PC-9 (cell line): ENCODE results near the gene SHROOM2. TPM values are rescaled to one million over a fixed set of nuclear protein-coding genes. Genes with fewer than 3 reads are reported as not detected.

Source experiments
- BruUV-seq: library from RNA; stranded (reverse); fragments of 400-500 nt; replicated peaks from 2 replicates; lab custom pipeline; 2021; lab: Mats Ljungman, UMichigan
- CTCF ChIA-PET: fragments of 300-600 bp; sonication (Branson Sonifier 250); formaldehyde crosslinking; loops from one replicate; lab custom pipeline; 2022; ENCODE audit warnings: antibody characterized with exemption; lab: Charles Lee
- POLR2A ChIA-PET: fragments of 300-600 bp; sonication (Branson Sonifier 250); formaldehyde crosslinking; loops from one replicate; lab custom pipeline; 2022; ENCODE audit warnings: antibody characterized with exemption; ENCODE audit not compliant: unreplicated experiment; lab: Charles Lee
- DNase-seq, 2 experiments: peaks; one replicate each; pipeline versions ENCODE4 v3.0.0 to v3.0.0-alpha.2; 2015 to 2022; ENCODE audit warnings: mixed read lengths in 1 of 2
- H2AFZ ChIP-seq: fragments of 200-600 bp; sonication (generic); 2 replicates; pipeline ENCODE4 v1.8.1; 2017; ENCODE audit warnings: antibody characterized with exemption
- H3F3A ChIP-seq: fragments of 200-600 bp; sonication (generic); 2 replicates; pipeline ENCODE4 v1.8.1; 2017; ENCODE audit warnings: antibody characterized with exemption, mild to moderate bottlenecking, low read depth; ENCODE audit not compliant: insufficient read depth
- H3K27ac ChIP-seq: fragments of 200-600 bp; sonication (generic); 2 replicates; pipeline ENCODE4 v1.6.1; 2016; ENCODE audit warnings: mixed run types
- H3K27me3 ChIP-seq: fragments of 200-600 bp; sonication (generic); 2 replicates; pipeline ENCODE4 v1.6.1; 2016; ENCODE audit warnings: low read depth, mixed run types; ENCODE audit not compliant: insufficient read depth
- H3K36me3 ChIP-seq: fragments of 200-600 bp; sonication (generic); 2 replicates; pipeline ENCODE4 v1.6.1; 2016; ENCODE audit warnings: low read depth, mixed run types
- H3K4me1 ChIP-seq: fragments of 200-600 bp; sonication (generic); replicated peaks from 2 replicates; pipeline ENCODE4 v1.6.1; 2016; ENCODE audit warnings: mixed run types; ENCODE audit not compliant: insufficient read depth
- H3K4me2 ChIP-seq: fragments of 200-600 bp; sonication (generic); 2 replicates; pipeline ENCODE4 v1.6.1; 2017; ENCODE audit warnings: mixed run types
- H3K4me3 ChIP-seq: fragments of 200-600 bp; sonication (generic); 2 replicates; pipeline ENCODE4 v1.6.1; 2016; ENCODE audit warnings: mixed run types
- H3K79me2 ChIP-seq: fragments of 200-600 bp; sonication (generic); 2 replicates; pipeline ENCODE4 v1.6.1; 2017; ENCODE audit warnings: low read depth, mixed run types
- H3K9me2 ChIP-seq: fragments of 200-600 bp; sonication (generic); 2 replicates; pipeline ENCODE4 v1.8.1; 2017; ENCODE audit warnings: mild to moderate bottlenecking; ENCODE audit not compliant: insufficient read depth
- H3K9me3 ChIP-seq: fragments of 200-600 bp; sonication (generic); 2 replicates; pipeline ENCODE4 v1.8.1; 2016; ENCODE audit warnings: low read depth; ENCODE audit not compliant: insufficient read depth
- H4K20me1 ChIP-seq: fragments of 200-600 bp; sonication (generic); 2 replicates; pipeline ENCODE4 v1.8.1; 2017; ENCODE audit not compliant: insufficient read depth
- EZH2 ChIP-seq: fragments of 200-600 bp; sonication (generic); IDR thresholded peaks from 2 replicates; pipeline ENCODE4 v1.8.0; 2017; ENCODE audit warnings: antibody characterized with exemption, low read depth
- intact Hi-C: fragments of 100-400 bp; cut with micrococcal nuclease; formaldehyde crosslinking; loops from one replicate; pipeline ENCODE4 v1.10.0; 2022; ENCODE audit not compliant: unreplicated experiment
- total RNA-seq: library from RNA; stranded (reverse); gene quantifications from 2 replicates; pipeline ENCODE4 v1.2.3, GENCODE V29; 2021
- TF ChIP-seq, protein P1 (sequence below): fragments of 200-600 bp; sonication (generic); conservative IDR thresholded peaks from 2 replicates; pipeline ENCODE4 v1.6.1; 2017; ENCODE audit warnings: mixed run types, antibody characterized with exemption, mild to moderate bottlenecking, moderate library complexity

SHROOM2 gene
- total RNA-seq, 1 experiment from 2014 or later = 0.17 TPM

GRCh38 chrX:9739130-9739529, 47.1 kb upstream of the SHROOM2 start:
- no peak for DNase-seq
- no peak overlapping the region for H3K4me2 ChIP-seq
- no TSS peak for BruUV-seq
- H2AFZ ChIP-seq = no peak overlapping the region
- no peak overlapping the region for H3K27ac ChIP-seq
- no peaks in the 10 kb centered on the region for H3K9me3 ChIP-seq
- H3K27me3 ChIP-seq = peaks cover 19% of the 10 kb centered on the region
- no peaks in the 10 kb centered on the region for H3K79me2 ChIP-seq
- H3K9me2 ChIP-seq = no peaks in the 10 kb centered on the region
- POLR2A ChIA-PET = no interaction called here
- H4K20me1 ChIP-seq = no peaks in the 10 kb centered on the region
- no peaks in the 10 kb centered on the region for H3K4me1 ChIP-seq
- no peak for TF ChIP-seq EZH2
- TF ChIP-seq, protein P1, sequence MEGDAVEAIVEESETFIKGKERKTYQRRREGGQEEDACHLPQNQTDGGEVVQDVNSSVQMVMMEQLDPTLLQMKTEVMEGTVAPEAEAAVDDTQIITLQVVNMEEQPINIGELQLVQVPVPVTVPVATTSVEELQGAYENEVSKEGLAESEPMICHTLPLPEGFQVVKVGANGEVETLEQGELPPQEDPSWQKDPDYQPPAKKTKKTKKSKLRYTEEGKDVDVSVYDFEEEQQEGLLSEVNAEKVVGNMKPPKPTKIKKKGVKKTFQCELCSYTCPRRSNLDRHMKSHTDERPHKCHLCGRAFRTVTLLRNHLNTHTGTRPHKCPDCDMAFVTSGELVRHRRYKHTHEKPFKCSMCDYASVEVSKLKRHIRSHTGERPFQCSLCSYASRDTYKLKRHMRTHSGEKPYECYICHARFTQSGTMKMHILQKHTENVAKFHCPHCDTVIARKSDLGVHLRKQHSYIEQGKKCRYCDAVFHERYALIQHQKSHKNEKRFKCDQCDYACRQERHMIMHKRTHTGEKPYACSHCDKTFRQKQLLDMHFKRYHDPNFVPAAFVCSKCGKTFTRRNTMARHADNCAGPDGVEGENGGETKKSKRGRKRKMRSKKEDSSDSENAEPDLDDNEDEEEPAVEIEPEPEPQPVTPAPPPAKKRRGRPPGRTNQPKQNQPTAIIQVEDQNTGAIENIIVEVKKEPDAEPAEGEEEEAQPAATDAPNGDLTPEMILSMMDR = no peak
- H3K4me3 ChIP-seq = no peak overlapping the region
- H3K36me3 ChIP-seq = no peaks in the 10 kb centered on the region
- intact Hi-C loops = no loop called here
- CTCF ChIA-PET = no interaction called here
- H3F3A ChIP-seq = no peaks in the 10 kb centered on the region

GRCh38 chrX:9745417-9746115, 40.7 kb upstream of the SHROOM2 start:
- Histone ChIP-seq H3K27ac (no peak overlapping the region), H3K4me1 (no peaks in the 10 kb centered on the region), H3K27me3 (no peaks in the 10 kb centered on the region), H3F3A (no peaks in the 10 kb centered on the region), H3K9me2 (no peaks in the 10 kb centered on the region), H3K4me3 (no peak overlapping the region), H3K36me3 (no peaks in the 10 kb centered on the region), H3K79me2 (no peaks in the 10 kb centered on the region), H4K20me1 (no peaks in the 10 kb centered on the region), H2AFZ (no peak overlapping the region), H3K9me3 (no peaks in the 10 kb centered on the region), H3K4me2 (no peak overlapping the region)
- CTCF ChIA-PET = no interaction called here
- no TSS peak for BruUV-seq
- intact Hi-C loops = no loop called here
- no peak for DNase-seq
- POLR2A ChIA-PET = no interaction called here
- TF ChIP-seq, protein P1 = no peak
- no peak for TF ChIP-seq EZH2

DNA sequence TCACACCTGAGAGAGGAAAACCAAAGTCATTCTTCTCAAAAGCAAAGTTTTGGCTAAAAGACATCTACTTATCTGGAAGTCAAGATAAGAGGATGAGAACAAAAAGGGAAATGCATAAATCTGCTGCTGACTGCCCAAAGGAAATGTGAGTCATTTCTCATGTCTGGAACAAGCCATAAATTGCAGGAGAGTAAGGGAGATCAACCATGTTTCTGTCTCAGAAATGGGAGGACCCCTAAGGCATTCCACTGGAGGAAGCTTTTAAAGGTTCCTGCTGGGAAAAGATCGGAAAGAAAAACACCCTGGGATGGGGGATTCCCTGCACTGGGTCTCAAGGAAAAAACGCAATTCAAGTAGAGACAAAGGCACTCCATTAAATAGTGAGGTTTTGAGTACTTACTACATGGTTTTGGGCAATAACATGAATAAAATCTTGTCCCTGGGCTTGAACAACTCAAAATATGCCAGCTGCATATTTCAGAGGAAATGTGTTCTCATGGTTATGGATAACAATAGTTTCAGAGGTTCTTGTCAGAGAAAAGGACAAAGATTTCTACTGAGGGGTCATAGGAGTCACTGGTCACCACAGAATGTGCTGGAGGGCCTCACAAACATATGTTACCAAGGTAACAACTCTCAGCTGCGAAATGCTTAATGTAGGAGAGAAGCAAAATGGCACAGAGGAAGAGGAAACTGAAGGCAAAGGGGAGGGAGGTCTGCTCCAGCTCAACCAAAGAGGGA, 39.9 kb upstream of the SHROOM2 start:
- ChIA-PET POLR2A (no interaction called here), CTCF (no interaction called here)
- H3K4me1 ChIP-seq = no peaks in the 10 kb centered on the region
- H3K27me3 ChIP-seq = no peaks in the 10 kb centered on the region
- H3K4me3 ChIP-seq = no peak overlapping the region
- no peaks in the 10 kb centered on the region for H3F3A ChIP-seq
- intact Hi-C loops = no loop called here
- H3K4me2 ChIP-seq = no peak overlapping the region
- no TSS peak for BruUV-seq
- no peak overlapping the region for H2AFZ ChIP-seq
- no peak overlapping the region for H3K27ac ChIP-seq
- TF ChIP-seq EZH2 = no peak
- TF ChIP-seq, protein P1 = no peak
- DNase-seq = no peak
- H3K79me2 ChIP-seq = no peaks in the 10 kb centered on the region
- no peaks in the 10 kb centered on the region for H3K9me2 ChIP-seq
- H3K36me3 ChIP-seq = no peaks in the 10 kb centered on the region
- no peaks in the 10 kb centered on the region for H4K20me1 ChIP-seq
- no peaks in the 10 kb centered on the region for H3K9me3 ChIP-seq
